ENCODE measurements around the gene RXRB. TPM values are rescaled to one million over a fixed set of nuclear protein-coding genes. Genes with fewer than 3 reads are reported as not detected.

RXRB gene
- total RNA-seq, 1 donor from 2014 or later: 50.8 TPM

DNA sequence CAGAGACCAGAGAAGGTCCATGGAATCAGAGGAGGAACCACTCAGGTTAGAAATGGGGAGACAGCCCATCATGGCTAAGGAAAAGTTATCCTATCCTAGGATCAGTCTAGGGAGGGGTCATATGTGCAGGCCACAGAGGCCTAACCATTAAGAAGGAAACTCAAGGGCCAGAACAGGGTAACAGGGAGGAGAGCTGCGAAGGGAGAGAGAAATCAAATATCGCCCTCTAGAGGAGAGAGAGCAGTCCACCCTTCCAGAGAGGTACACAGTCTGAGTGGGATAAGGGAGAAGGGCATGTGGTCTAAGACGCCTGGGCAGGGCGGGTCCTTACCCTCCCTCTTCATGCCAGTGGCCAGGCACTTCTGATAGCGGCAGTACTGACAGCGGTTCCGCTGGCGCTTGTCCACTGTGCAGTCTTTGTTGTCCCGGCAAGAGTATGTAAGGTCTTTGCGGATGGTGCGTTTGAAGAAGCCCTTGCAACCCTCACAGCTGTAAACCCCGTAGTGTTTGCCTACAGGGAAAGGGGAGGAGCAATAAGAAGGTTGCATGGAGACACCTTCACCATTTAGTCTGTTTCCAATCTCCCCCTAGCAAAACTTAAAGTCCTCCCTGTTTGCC, 2.9 kb downstream of the RXRB start:
- DNase-seq (ENCODE audit: low spot score): no peak

DNA sequence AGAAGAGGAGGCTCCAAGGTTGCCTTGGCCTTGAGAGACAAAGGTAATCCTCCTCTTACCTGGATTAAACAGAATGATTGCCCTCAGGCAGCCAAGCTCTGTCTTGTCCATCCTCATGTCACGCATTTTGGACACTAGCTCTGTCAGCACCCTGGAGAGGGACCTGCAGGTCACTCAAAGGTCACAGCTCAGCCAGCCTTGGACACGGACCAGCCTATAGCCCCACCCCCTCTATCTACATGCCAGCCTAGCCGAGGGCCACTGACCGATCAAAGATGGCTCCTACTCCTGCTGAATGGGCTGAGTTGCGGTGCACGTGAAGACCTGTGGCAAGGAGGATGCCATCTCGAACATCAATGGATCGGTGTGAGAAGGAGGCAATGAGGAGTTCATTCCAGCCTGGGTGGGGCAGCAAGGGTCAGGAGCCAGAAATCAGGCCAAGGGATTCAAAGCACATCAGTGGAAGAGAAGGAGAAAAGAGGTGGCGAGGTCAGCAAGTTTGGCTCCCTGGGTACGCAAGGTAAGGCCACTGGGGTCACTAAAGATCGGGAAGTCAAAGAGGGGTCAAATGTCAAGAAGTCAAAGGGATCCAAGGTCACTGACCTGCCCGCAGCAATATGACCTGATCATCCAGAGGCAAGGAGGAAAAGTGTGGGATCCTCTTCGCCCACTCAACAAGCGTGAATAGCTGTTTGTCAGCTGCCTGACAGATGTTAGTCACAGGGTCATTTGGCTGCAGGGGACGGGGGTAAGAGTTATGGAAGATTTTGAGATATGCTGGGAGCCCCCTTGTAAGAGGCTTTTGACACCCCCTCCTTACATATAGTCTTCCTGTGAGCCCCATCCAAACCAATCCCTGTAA, 4.9 kb downstream of the RXRB start:
- DNase-seq (ENCODE audit: low spot score): no peak

DNA sequence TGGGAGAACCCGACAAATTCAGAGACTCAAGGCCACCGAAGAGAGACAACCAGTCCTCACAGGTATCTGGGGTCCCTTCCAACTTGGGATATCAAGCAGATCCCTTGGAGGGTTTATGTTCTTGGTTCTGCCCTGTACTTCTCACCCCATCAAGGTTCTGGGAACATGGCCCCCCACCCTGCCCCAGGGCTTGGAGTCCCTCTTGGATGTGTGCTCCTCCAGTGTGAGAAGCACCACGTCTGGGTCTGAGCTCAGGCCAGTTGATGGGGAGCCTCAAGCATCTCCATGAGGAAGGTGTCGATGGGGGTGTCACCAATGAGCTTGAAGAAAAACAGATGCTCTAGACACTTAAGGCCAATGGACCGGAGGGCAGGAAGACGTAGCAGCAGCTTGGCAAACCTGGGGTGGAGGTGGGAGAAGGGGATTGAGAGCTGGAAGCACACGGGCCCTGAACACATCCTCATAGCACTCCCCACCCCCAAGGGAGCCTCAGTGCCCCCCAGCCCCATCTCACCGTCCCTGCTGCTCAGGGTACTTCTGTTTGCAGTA, 6.0 kb downstream of the RXRB start:
- no peak for DNase-seq (ENCODE audit: low spot score)

DNA sequence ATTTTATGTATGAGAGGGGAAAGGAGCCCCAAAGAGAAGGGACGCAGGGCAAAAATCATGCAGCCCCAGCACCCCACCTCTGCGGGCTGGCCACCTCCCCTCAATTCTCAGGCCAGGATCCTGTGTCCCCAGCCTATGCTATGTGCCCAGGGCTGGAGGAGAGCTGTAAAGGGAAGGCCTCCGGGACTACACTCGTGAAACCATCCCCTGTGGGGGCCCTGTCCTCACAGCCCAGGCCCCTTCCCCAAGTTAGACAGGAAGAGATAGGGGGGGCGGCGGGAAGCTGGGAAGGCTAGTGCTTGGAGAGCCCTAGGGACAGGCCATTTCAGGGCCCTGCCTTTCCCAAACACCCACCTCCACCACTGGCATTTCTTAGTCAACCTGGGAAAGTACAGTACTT, 6.8 kb downstream of the RXRB start:
- no peak for DNase-seq (ENCODE audit: low spot score)

DNA sequence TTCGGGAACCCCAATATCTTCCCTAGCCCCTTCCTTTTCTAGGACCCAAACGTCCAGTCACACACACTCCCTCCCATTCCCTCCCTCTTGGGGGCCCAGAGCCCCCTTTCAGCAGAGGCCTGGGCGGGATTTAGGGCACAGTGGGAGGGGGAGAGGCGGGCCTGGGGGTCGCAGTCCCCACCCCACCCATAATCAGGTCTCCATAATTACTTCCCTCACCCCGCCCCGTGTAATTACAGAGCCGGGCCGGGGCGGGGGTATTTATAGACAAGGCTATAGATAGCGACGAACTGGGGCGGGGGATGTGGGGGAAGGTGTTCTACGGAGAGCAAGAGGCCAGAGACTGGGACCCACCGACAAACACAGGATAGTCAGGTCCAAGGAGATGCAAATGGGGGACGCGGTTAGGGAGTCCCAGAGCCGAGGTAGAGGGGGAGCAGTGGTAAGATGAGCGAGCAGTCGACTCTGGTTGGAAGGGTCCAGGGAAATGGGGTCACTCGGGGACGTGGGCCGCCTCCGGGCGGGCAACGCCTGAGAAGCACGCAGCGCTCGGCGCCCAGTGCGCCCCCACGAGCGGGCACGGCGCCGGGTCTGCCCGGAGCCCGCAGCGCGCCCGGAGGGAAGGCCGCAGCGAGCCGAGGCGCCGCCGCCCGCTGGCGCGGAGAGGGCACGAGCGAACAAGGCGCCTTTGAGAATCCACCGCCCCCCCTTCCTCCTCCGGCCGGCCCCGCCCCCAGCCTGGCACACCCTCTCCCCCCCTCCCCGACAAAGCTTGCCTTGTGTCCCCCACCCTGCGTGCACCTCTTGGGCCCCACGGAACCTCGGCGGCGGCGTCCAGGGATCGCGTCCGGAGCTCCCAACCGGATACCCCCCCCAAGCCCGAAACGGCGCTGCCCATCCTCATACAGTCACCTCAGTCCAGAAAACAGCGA, 7.5 kb downstream of the RXRB start:
- DNase-seq (ENCODE audit: low spot score): no peak

DNA sequence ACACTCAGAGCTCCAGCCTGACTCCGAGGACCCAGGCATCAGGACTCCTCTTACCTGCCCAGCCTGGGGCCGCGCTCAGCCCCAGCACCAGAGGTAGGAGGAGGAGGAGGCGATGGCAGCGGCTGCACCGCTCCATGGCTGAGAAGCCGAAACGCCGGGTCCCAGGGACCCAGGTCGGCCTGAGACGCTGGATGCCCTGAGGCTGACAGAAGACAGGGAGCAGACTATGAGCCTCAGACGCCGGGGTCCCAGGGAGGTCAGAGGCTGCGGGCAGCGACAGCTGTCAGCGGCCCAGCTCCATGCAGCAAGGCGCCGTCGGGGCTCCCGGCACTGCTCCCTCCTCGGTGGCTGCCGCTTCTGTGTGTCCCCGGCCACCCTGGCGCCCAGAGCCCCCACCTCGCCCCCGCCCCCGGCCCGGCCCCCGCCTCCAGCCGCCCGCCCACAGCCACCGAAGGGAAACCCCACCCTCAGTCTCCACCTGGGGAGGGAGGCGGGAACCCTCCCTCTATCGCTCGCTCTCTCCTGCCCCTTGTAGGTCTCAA, 8.3 kb downstream of the RXRB start, which contains the start of gene COL11A2:
TSS of gene COL11A2 (minus strand) at position 363 of the 542 bp plus-strand sequence. CDS start at position 136, 227 bp downstream.
- DNase-seq (ENCODE audit: low spot score): no peak

DNA sequence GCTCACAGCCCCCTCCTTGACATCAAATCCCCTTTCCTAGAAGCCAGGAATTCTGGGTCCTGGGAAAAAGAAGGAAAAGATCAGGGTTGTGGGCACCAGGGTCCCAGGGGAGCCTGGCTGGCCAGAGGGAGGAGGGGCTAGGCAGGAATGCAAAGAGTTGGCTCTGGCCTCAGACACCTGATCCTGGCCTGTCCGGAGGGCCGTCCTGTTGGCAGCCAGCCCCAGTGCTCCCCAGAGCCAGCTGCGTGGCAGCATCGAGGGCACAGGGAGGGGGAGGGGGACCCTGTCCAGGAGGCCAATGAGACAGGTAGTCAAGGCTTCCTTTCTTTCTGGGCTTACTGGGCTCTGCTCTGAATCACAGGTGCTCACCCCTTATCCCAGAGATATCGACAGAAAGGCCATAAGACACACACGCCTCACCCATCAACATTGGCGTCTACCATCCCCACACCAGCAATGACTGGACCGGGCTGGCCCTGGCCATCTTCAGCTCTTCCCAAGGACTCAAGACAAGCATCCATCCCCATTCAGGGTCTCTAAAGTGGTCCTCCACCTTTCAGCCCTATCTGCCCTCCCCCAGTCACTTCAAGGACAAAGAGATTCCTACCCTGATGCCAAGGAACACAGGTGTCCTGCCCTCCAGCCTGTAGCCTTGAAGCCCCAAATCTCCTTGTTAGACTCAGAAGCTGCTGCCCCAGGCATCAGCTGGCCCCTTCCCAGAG, 8.9 kb downstream of the RXRB start:
- no peak for DNase-seq (ENCODE audit: low spot score)

DNA sequence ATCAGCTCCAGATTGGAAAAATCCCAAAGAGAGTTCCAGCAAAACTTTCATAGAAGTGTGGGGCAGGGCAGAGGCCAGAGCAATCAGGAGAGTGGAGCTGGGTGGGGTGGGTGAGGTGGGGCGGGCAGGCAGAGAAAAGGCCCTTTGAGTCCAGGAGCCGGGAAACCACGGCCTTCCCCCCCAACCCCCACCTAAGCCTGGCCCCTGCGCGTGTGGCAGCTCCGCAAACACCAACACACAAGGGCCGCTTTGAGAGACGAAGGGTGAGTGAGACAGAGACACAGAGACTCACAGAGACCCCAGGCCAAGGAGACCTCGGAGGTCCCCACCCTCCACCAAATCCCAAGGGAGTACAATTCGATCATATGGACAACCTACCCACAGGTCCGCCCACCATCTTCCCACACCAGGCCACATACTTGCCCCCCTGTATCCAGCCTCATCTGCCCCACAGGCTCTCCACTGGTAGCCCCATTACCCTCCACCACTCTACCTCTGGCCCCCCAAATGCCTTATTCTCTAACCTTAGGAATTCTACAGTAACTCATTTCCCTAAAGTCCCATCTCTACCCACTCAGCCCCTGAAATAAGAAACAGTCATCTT, 9.9 kb downstream of the RXRB start:
- DNase-seq (ENCODE audit: low spot score): no peak

DNA sequence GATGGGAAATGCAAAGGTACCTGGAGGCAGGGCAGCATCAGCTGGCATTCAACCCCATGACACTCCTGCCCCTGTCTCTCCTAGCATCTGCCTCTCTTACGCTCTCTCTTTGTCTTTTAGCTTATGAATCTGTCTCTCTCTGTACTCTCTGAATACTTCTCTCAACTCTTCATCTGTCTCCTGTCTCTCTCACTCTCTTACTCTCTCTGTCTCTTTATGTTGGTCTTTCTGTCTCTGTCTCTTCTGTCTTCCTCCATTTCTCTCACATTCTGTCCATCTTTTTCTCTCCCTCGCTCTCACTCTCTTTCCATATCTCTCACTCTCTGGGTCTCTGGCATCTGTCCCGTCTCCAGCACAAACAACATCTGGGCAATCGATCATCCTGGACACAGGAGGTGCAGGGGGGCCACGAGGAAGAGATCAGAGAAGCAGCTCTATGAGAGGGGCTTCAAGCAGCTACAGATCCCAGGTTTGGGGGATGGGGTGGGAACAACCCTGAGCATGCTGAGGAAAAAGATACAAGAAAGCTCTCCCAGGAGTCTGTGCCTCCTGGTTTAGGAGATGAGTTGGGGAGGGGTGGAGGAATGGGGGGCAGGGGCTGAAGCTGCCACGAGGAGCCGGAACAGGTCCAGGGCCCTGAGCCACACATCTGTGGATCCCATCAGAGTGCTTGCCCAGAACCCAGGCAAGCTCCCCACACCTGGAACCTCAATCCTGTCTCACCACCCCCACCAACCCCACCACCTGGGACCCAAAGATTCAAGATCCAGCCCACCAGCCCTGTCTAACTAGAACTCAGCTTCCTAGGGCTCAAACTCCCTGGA, 10.6 kb downstream of the RXRB start:
- DNase-seq (ENCODE audit: low spot score): no peak

DNA sequence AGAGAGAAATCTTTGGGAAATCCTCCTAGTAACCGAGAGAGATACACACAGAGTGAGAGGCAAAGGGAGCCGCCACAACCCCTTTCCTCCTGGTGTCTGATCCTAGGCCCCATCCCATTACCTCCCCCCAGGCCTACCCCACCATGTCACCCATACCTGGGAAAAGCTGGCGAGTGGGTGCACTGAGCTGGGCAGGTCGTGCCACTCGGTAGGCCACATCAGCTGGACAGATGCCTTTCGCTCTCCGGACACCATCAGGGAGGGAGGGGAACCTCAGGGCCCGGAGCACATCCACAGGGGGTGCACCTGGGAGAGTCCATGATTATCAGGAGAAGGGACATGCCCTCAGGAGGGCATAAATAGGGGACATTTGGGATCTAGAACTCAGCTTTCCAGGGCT, 11.3 kb downstream of the RXRB start:
- no peak for DNase-seq (ENCODE audit: low spot score)

DNA sequence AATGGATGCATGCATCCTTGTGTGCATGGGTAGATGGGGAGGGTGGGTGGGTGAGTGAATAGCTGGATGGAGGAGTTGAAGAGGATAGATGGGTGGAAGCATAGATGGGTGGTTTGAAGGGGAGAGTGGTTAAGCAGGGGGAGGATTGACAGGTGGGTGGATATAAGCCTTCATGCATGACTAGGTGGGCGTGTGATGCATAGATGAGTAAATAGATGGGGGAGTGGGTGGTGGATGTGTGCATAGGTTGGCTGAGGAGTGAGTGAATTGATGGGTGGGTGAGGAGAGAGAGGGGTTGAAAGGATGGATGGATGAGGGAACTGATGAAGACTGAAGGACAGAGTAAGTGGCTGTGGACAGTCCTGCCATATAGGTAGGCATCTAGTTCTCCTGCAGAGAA, 12.7 kb downstream of the RXRB start:
- DNase-seq (ENCODE audit: low spot score): no peak

DNA sequence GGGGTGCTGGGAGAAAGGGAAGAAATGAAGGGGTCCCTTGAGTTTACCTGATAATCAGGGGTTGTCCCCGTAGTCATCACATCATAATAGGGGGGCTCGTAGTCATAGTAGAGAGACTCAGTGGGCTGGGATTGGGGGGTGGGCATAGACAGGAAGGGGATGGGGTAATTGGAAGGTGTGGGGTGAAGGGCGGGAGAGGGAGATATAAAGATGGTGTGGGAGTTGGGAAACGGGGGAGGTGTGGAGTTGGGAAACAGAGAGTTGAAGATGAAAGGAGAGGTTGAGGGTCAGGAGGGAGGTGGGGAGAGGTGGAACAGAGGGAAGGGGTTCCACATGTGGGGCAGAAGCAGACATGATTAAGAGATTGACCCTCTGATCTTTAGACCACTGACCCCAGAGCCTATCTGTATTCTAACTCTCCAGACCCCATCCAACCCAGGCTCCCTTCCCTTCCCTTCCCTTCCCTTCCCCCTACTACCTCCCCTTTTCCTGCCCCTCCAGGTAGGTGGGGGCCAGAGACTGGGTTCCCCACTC, 14.7 kb downstream of the RXRB start:
- no peak for DNase-seq (ENCODE audit: low spot score)

DNA sequence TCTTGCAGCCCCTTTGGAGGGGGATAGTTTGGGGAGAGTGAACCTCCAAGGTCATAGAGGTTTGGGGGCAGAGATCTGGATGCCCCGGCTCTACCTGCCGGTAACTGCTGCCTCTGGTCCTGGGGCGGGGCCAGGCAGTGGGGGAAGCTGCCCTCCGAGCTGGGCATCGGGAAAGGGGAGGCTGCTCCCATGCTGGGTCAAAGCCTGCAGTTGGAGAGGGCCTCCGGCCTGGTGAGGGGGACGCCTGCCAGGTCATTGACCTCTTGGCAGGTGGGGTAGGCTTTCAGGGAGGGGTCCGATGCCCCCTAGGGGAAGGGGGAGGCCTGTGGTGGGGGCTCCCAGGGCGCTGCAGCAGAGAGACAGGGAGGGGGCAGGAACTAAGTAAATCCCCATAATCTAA, 15.3 kb downstream of the RXRB start:
- no peak for DNase-seq (ENCODE audit: low spot score)

DNA sequence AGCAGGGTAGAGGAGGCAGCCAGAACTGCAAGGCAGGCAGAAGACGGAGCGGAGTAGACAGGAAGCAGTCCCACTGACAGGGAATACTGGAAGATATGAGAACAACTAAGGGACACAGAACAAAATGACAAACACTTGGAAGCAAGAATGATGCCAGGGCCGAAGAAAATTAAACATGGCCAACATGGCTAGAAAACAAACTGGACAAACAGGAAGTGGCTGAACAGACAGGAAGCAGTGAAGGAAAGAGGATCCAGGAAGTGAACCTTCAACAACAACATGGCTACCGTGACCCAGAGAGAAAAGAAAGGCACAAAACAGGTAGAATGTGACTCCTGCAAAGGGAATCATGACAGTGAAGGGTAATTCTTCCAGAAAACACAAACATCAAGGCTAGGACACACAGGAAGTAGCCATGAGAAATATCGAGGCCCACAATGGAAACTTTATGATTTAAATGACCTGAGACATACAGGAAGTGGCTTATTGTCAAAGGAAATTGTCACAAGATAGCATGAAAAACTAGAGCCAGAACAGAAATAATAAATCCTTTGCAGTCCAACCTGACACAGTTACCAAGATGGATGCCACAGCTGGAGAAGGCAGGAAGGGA, 17.3 kb downstream of the RXRB start:
- no peak for DNase-seq (ENCODE audit: low spot score)

DNA sequence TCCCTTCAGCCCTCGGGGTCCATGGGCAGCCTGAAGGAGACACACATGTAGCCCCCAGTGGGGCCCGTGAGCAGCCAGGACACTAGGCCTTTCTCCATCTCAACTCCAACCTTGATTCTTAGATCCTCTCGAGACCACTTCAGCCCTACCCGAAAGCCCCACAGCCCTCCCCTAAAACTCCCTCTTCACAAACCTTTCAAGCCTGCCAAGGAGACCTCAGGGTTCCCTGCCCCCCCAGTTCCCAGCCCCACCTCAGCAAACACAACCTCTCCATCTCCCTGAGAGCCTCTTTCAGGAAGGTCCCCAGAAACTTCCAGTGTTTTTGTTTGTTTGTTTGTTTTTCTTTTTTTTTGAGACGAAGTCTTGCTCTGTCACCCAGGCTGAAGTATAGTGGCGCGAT, 19.3 kb downstream of the RXRB start:
- DNase-seq (ENCODE audit: low spot score): no peak

DNA sequence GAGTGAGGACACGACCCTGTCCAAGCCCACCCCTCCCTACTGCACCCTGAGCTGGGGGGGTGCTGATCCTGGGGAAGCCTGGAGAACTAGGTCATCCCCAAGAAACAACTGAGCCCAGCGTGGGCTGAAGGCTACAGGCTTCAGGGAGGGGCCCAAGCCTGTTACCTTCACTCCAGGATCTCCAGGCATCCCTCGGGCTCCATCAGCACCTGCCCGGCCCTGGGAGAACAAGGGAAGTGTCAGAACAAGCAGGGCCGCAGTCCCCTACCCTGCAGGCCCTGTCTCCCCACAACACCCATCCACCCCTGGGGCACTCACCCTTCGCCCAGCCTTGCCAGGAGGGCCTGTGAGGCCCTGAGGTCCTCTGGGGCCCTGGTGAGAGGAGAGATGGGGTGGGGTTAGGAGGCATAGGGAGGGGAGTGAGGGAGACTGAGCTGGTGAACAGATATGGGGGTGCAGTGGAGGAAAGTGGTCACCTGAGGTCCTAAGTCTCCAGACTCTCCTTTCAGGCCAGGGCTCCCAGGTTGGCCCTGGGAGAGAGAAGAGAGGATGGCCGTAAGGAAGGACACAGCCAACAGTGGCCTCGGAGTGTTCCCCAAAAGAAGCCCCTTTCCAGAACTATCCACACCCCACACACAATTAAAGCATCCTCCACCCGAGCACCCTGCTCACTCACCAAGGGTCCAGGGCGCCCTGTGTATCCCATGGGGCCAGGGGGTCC, 21.6 kb downstream of the RXRB start:
- DNase-seq (ENCODE audit: low spot score): no peak

DNA sequence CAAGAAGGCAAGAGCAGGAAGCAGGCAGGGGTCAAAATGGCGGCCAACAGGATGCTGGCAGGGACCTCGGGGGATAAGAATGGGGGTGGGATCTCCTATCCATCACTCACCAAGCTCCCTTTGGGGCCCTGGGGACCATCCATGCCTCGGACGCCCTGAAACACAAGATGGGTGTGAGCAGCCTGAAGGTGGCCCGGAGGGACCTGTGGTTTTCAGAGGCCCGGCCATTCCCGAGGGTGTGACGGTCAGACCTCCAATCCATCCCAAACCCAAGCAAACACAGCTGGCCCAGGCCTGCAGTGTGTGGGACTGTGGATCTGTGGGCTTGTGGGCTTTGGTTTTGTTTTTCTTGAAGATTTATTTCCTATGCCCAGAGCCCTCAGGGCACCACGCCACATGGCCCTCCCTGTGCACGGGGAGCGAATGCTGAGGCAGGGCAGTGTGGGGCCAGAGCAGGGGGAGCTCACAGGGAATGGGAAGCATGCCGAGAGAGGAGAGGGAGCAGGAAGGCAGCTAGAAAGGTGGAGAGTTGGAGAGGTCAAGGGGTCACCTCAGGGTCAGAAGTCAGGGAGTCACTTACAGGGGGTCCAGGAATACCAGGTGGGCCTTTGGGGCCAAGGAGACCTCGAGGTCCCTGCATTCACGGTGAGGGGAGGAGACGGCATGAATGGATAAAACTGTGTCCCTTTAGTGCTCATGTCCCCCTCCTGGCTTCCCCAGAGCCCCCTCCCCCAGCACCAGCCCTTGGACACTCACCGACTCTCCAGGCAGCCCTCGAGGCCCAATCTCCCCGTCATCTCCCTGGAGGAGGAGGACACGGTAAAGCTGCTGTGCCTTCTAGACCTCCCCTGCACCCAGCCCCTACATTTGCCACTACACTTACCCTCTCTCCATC, 22.7 kb downstream of the RXRB start:
- DNase-seq (ENCODE audit: low spot score): no peak
